Anterior cingulate cortex (tissue), 58 donors: ENCODE results near the gene CAMK1D.
A peak's percentile ranks its signal among the peaks of the same experiment; 100 is the strongest.

Experiments used
- DNase-seq, 58 donors: peaks; one replicate each; lab custom pipeline; 2025; lab: John Stamatoyannopoulos, UW

CAMK1D gene

GRCh38 chr10:12364559-12364958, 15.2 kb downstream of the CAMK1D start:
- no peak for DNase-seq

DNA sequence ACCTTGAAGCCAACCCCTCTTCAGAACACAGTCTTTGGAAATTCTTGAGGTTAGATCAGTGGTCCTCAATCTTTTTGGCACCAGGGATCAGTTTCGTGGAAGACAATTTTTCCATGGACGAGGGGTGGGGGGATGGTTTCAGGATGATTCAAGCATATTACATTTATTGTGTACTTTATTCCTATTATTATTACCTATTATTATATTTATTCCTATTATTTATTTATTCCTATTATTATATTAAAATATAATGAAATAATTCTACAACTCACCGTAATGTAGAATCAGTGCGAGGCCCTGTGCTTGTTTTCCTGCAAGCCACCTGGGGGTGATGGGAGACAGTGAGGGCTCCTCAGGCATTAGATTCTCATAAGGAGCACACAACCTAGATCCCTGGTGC, 17.9 kb downstream of the CAMK1D start:
- DNase-seq: no peak

DNA sequence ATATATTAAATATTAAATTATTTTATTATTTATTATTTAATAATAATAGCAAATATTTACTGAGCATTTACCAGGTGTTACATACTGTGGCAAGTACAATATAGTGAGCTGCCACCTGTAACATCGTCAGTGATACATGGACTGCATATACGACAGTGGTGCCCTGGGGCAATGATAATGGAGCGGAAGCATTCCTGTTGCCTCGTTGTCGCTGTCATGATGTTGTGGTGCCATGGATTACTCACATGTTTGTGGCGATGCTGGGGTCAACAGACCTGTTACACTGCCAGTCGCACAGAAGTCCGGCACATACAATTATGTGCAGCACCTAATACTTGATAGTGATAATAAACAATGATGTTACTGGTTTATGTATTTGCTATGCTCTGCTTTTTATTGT, 20.6 kb downstream of the CAMK1D start:
- no peak for DNase-seq

DNA sequence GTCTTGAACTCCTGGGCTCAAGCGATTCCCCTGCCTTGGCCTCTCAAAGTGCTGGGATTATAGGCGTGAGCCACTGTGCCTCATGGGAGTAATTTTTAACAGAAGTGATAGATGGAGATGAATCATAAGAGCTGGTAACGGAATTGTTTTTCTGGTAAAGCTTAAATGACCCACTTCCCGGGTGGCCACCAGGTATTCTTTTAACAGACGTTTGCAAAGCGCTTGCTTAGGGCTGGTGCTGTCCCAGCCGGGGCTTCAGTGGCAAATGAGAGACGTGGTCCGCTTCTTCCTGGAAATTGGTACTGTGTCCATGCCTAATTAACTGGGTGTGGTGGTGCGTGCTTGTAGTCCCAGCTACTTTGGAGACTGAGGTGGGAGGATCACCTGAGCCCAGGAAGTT, 23.5 kb downstream of the CAMK1D start:
- DNase-seq: no peak

DNA sequence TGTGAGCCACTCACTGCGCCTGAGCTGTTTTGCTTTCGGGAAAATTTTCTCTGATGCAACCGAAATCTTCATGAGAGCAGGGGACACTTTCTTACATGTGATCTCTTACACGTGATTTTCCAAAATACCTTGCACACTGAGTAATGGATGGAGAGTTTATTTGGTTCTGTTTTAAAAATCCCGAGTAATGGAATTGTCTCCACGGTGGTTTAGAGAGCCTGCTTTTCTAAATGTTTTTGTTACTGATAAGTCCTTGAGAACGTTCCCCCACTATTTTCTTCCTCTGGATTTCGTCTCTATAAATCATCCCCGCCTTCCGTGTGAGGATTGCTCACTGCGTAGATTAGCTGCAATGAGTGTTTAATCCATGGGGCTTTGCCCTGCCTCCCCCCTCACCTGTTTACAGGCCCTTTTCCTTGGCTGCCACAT, 25.7 kb downstream of the CAMK1D start:
- DNase-seq: no peak

GRCh38 chr10:12376211-12376610, 26.9 kb downstream of the CAMK1D start:
- no peak for DNase-seq

DNA sequence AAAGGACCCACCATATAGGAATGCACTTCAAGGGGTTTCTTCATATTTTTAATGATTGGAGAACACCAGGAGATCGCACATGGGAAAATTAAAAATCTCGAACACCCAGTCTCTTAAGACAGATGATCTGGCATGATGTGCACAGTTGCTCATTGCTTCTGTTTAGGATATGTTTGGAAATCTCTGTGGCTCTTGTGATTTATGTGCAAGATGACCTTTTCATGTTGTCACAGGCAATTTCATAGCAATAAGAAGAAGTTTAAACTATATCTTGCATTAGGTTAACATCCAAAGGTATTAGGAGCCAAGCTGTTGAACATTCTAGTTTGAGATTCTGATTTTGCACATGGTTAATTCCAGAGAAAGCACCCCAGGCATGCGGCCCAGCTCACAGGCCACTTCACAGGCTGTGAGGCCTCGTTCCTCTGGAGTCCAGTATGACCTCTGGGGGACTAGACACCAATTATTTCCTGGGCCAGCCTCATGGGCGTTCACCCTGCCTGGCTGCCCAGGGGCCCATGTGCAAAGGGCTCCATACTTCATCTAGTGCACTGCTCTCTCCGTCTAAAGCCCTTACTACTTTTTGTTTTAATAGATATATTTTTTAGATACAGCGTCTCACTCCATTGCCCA, 28.4 kb downstream of the CAMK1D start:
- peak in 12 of 58 donors; percentile 9 to 54 (median 18) for DNase-seq

DNA sequence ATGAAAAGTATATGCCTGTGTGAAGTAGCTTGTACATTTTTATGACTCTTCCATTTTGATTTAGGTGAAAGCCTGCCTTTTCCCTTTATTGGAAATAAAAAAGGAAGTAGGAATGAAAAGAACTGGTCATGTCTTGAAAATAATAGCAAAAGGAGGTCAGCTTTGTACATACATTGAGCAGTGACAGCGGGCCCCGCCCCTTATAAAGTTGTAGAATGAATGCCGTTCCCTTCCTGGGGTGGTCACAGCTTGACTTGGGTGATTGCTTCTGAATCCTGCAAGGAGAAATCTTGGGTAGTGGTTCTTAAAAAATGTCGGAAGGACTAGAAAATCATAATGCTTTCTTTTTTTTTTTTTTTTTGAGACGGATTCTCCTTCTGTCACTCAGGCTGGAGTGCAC, 31.7 kb downstream of the CAMK1D start:
- no peak for DNase-seq

- no peak for DNase-seq
Measured at GRCh38 chr10:12381536-12382156, 32.3 kb downstream of the CAMK1D start.

DNA sequence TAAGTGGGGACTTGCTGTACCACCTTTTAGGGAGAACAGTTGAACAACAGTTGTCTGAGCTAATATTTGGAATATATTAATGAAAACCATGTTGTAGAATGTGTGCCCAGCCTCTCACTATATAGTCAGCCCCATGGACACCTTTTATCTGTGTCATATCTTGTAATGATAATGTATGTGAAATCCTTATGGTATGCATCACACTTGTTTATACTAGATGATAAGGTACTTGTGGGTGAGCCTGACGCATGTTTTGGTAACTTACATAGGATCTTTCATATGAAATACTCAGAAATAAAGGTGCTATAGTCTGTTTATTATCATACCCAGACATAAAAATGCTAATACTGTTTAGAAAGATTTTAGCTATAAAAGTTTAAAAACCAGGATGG, 32.8 kb downstream of the CAMK1D start:
- no peak for DNase-seq

DNA sequence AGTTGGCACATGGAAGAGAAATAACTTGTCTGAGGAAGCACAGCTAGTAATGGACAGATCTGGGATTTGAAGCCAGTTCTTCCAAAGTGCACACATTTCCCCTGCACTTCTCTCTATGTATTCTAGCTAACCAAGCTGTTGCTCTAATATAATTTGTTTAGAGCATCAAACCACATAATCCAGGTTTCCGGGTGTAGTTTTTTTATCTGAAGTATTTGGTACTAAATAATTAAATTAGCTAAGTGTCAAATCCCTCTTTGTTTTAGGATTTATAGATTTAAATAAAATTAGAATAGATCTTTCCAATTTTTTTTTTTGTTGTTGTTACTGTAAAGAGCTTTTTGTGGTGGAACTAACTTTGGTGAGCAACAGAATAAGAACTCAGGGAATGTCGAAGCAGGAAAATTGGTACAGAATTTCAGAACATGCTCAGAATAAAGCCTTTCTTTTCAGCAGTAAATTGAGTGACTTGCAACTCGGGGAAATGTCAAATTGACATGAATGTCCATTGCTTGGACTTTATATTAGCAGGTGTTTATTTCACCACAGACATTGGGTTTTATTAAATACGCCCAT, 33.7 kb downstream of the CAMK1D start:
- DNase-seq: no peak

- no peak for DNase-seq
Measured at GRCh38 chr10:12384906-12385305, 35.6 kb downstream of the CAMK1D start.

- DNase-seq: peak in 10 of 58 donors; percentile 6 to 42 (median 20)
Measured at GRCh38 chr10:12387561-12388210, 38.3 kb downstream of the CAMK1D start.

DNA sequence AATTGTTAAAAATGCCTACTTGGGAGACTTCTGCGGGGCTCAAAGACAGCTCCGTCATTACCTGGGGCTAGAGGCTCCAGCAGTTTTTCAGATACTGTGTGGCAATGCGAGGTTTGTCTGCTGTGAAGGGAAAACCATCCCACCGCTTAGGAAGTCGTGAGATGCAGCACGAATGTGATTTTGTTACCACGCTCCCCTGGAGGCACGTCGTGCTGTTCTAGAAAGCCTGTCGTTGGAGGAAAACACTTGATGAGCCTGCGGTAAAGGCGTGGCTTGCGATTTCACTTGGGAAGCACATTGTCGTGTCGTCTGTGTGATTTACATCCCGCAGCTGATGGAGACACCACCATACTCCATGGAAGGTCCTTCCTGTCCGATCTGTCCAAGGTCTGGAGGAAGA, 39.3 kb downstream of the CAMK1D start:
- DNase-seq: peak in 10 of 58 donors; percentile 7 to 45 (median 20)

GRCh38 chr10:12389154-12389734, 39.9 kb downstream of the CAMK1D start:
- peak in 1 of 58 donors; percentile 6 for DNase-seq

GRCh38 chr10:12390733-12391132, 41.4 kb downstream of the CAMK1D start:
- DNase-seq: peak in 2 of 58 donors; percentile 6 to 12

DNA sequence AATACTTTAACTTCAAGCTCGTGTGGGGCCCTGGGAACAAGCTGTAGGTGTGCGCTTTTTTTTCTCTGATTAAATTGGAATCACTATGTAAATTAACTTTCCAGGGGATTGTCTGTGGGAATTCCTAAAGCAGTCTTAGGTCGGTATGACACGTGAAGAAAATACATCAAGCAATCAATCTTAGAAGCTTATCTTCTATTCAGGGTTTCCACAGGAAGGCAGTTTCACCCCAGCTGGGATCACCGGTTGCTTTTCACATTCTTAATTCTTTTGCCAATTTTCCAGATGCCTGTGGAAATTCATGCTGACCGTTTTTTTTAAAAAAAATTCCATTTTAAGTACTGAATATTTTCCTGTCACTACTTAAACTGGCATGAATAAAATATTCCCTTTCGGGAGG, 41.9 kb downstream of the CAMK1D start:
- no peak for DNase-seq

DNA sequence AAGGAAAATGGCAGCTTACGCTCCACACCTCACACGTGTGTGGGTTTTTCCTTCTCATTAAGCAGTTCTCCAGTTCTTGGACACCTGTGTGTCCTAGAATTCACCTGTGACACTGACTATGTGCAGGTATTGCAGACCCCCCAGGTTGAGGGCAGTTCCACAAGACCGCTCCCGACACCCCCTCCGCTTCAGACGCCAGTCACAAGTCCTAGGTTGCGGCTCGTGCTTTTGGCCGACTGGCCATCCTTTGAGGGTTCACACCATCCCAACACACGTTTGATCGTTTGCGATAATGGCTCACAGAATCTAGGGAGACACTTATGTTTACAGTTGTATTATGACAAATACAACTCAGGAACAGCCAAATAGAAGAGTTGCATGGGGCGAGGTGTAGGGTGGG, 44.5 kb downstream of the CAMK1D start:
- DNase-seq: no peak

DNA sequence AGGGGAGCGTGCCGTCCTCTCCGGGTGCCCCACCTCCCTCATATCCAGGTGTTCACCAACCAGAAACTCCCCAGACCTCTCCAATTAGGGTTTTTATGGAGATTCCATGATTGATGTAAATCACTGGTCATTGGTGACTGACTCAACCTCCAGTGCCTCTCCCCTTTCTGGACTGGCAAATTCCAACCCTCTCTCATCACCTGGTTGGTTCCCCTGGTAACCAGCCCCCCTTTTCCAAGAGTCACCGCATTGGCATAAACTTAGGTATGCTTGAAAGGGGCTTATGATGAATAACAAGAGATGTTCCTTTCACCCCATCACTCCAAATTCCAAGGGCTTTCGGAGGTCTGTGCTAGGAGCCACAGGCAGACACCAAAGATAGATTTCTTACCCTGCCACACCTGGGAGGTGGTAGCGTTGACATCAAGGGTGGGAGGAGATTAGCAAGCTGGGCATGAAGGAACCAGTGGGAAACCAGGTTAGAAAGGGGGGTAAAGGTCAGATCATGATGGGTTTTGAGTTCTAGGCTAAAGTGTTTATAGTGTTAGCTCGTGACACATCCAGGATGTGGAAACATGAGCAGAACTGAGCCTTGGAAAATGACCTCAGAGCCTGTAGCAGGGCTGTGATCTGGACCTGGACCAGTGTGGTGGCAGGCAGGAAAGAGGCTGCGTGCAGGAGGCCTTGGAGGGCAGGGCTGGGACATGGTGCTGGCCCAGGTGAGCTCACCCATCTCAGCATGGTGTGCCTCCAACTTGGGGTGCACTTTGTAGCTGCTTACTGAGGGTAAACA, 45.1 kb downstream of the CAMK1D start:
- no peak for DNase-seq

DNA sequence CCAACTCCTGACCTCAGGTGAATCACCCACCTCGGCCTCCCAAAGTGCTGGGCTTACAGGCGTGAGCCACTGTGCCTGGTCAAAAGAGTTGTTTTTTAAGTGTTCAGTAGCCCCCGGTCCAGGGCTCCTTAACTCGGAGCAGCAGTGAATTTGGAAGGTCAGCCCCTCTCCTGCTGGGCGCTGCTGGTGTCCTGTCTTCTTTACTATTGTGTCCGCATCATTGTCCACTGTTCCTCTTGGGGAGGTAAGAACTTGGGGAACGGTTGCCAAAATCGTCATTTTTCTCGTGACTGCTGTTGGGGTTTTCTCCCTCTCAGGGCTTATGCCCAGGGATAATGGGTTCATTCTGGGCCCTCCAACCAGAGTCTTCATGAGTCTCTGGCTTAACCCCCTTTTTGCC, 46.7 kb downstream of the CAMK1D start:
- no peak for DNase-seq
